ENCODE measurements around the gene CCL22. TPM values are rescaled to one million over a fixed set of nuclear protein-coding genes. Genes with fewer than 3 reads are reported as not detected.

Gene CCL22
- total RNA-seq (0.13 TPM in 1 of 2 replicates, not detected in the other), polyA plus RNA-seq (not detected in 2 replicates)

GRCh38 chr16:57358527-57359095 is at the start of gene CCL22:
CCL22 (plus strand) TSS chr16:57358783; CDS start chr16:57358817, 34 bp downstream.
- TF ChIP-seq EZH2 (IDR thresholded peaks at IDR 0.05; ENCODE audit: borderline replicate concordance) (no peak), CTCF (IDR thresholded peaks at IDR 0.05; ENCODE audit: poor library complexity) (no peak), EZH2phosphoT487 (IDR thresholded peaks at IDR 0.05; ENCODE audit: low read depth, severe bottlenecking, unreplicated experiment) (no peak)
- Histone ChIP-seq H3K36me3 (replicated peaks; ENCODE audit: insufficient read depth, low read depth) (no peaks in the 10 kb centered on the region), H3K9me2 (replicated peaks; ENCODE audit: insufficient read depth) (no peaks in the 10 kb centered on the region), H3K4me2 (no peak within 1 kb of the TSS), H3K27me3 (no peaks in the 10 kb centered on the region), H3K27ac (no peak within 1 kb of the TSS), H3K4me3 (no peak within 1 kb of the TSS), H3K79me2 (no peaks in the 10 kb centered on the region), H3K9me3 (ENCODE audit: low read depth) (no peaks in the 10 kb centered on the region), H4K20me1 (ENCODE audit: insufficient read depth, poor library complexity, severe bottlenecking) (no peaks in the 10 kb centered on the region), H3K4me1 (ENCODE audit: insufficient read depth) (no peaks in the 10 kb centered on the region), H2AFZ (no peak within 1 kb of the TSS)
- 88% methylated on average over 9 of the region's 9 CpGs for WGBS (ENCODE audit: low lambda C conversion rate, missing lambda C conversion rate)
- no peak for DNase-seq (ENCODE audit: low spot score)

GRCh38 chr16:57310801-57311200 is 47.8 kb upstream of the CCL22 start:
- no peaks in the 10 kb centered on the region for H4K20me1 ChIP-seq (ENCODE audit: insufficient read depth, poor library complexity, severe bottlenecking)
- no peaks in the 10 kb centered on the region for H3K27me3 ChIP-seq
- no peak overlapping the region for H3K27ac ChIP-seq
- DNase-seq (ENCODE audit: low spot score): no peak
- no peak overlapping the region for H2AFZ ChIP-seq
- peaks cover 4% of the 10 kb centered on the region for H3K4me1 ChIP-seq (ENCODE audit: insufficient read depth)
- H3K36me3 ChIP-seq (replicated peaks; ENCODE audit: insufficient read depth, low read depth): no peaks in the 10 kb centered on the region
- H3K79me2 ChIP-seq: no peaks in the 10 kb centered on the region
- 62% methylated on average over 4 of the region's 4 CpGs for WGBS (ENCODE audit: low lambda C conversion rate, missing lambda C conversion rate)
- no peak overlapping the region for H3K4me2 ChIP-seq
- H3K4me3 ChIP-seq: no peak overlapping the region
- no peak for TF ChIP-seq EZH2phosphoT487 (IDR thresholded peaks at IDR 0.05; ENCODE audit: low read depth, severe bottlenecking, unreplicated experiment)
- no peak for TF ChIP-seq EZH2 (IDR thresholded peaks at IDR 0.05; ENCODE audit: borderline replicate concordance)
- no peak for TF ChIP-seq CTCF (IDR thresholded peaks at IDR 0.05; ENCODE audit: poor library complexity)
- no peaks in the 10 kb centered on the region for H3K9me3 ChIP-seq (ENCODE audit: low read depth)
- H3K9me2 ChIP-seq (replicated peaks; ENCODE audit: insufficient read depth): no peaks in the 10 kb centered on the region

GRCh38 chr16:57313509-57313908 is 45.1 kb upstream of the CCL22 start:
- H4K20me1 ChIP-seq (ENCODE audit: insufficient read depth, poor library complexity, severe bottlenecking): no peaks in the 10 kb centered on the region
- no peak overlapping the region for H2AFZ ChIP-seq
- WGBS (ENCODE audit: low lambda C conversion rate, missing lambda C conversion rate): 93% methylated on average over 2 of the region's 2 CpGs
- no peaks in the 10 kb centered on the region for H3K9me2 ChIP-seq (replicated peaks; ENCODE audit: insufficient read depth)
- no peak overlapping the region for H3K4me2 ChIP-seq
- H3K36me3 ChIP-seq (replicated peaks; ENCODE audit: insufficient read depth, low read depth): no peaks in the 10 kb centered on the region
- TF ChIP-seq EZH2 (IDR thresholded peaks at IDR 0.05; ENCODE audit: borderline replicate concordance) (no peak), EZH2phosphoT487 (IDR thresholded peaks at IDR 0.05; ENCODE audit: low read depth, severe bottlenecking, unreplicated experiment) (no peak), CTCF (IDR thresholded peaks at IDR 0.05; ENCODE audit: poor library complexity) (no peak)
- no peaks in the 10 kb centered on the region for H3K27me3 ChIP-seq
- H3K4me1 ChIP-seq (ENCODE audit: insufficient read depth): peaks cover 4% of the 10 kb centered on the region
- DNase-seq (ENCODE audit: low spot score): no peak
- H3K79me2 ChIP-seq: no peaks in the 10 kb centered on the region
- no peaks in the 10 kb centered on the region for H3K9me3 ChIP-seq (ENCODE audit: low read depth)
- H3K4me3 ChIP-seq: no peak overlapping the region
- H3K27ac ChIP-seq: no peak overlapping the region
